IMR-90 (cell line): ENCODE results near the gene PTRHD1. TPM values are rescaled to one million over a fixed set of nuclear protein-coding genes. Genes with fewer than 3 reads are reported as not detected.

ENCODE experiments used
- ATAC-seq: fragments of 200-7000 bp; cut with Tn5 transposase; 2 replicates; pipeline ENCODE4 v1.9.1; 2020; ENCODE audit warnings: low read depth, mild to moderate bottlenecking, moderate library complexity
- BruUV-seq: library from RNA; stranded (reverse); fragments of 400-500 nt; replicated peaks from 2 replicates; lab custom pipeline; 2021; lab: Mats Ljungman, UMichigan
- CTCF ChIA-PET: fragments of 300-600 bp; formaldehyde crosslinking; extraction: SDS; loops from one replicate; lab custom pipeline; 2021; ENCODE audit warnings: antibody characterized with exemption; lab: Yijun Ruan, JAX
- POLR2A ChIA-PET: fragments of 300-600 bp; sonication (Branson Sonifier 250); formaldehyde crosslinking; loops from one replicate; lab custom pipeline; 2022; ENCODE audit warnings: antibody characterized with exemption; ENCODE audit not compliant: unreplicated experiment; lab: Charles Lee
- DNase-seq: peaks from one replicate; pipeline ENCODE4 v3.0.0; 2013
- H2AFZ ChIP-seq: replicated peaks from 2 replicates; pipeline ENCODE3; 2013; ENCODE audit warnings: low read length, mild to moderate bottlenecking; ENCODE audit not compliant: poor library complexity
- H2AK5ac ChIP-seq: 2 replicates; pipeline ENCODE4 v1.6.1; 2013; ENCODE audit warnings: low read depth, low read length, inconsistent platforms
- H2AK9ac ChIP-seq: replicated peaks from 2 replicates; pipeline ENCODE3; 2013; ENCODE audit warnings: mild to moderate bottlenecking, low read depth, low read length, moderate library complexity; ENCODE audit not compliant: poor library complexity
- H2BK120ac ChIP-seq: 2 replicates; pipeline ENCODE4 v1.6.1; 2013; ENCODE audit warnings: low read depth, low read length, inconsistent platforms
- H2BK15ac ChIP-seq: 3 replicates; pipeline ENCODE4 v1.6.1; 2013; ENCODE audit warnings: low read depth, low read length, inconsistent platforms
- H2BK20ac ChIP-seq: 2 replicates; pipeline ENCODE4 v1.6.1; 2013; ENCODE audit warnings: low read depth, mild to moderate bottlenecking, inconsistent platforms, low read length, moderate library complexity
- H2BK5ac ChIP-seq: 2 replicates; pipeline ENCODE4 v1.6.1; 2013; ENCODE audit warnings: mild to moderate bottlenecking, low read depth, low read length, inconsistent platforms; ENCODE audit not compliant: poor library complexity, severe bottlenecking
- H3K14ac ChIP-seq: replicated peaks from 2 replicates; pipeline ENCODE4 v1.6.1; 2013; ENCODE audit warnings: low read depth, low read length, inconsistent platforms
- H3K18ac ChIP-seq: 2 replicates; pipeline ENCODE4 v1.6.1; 2013; ENCODE audit warnings: low read depth, low read length, control low read depth
- H3K23ac ChIP-seq: 2 replicates; pipeline ENCODE4 v1.6.1; 2013; ENCODE audit warnings: low read depth, low read length, inconsistent platforms
- H3K27ac ChIP-seq: 2 replicates; pipeline ENCODE4 v1.5.1; 2013; ENCODE audit warnings: mild to moderate bottlenecking, control low read depth, low read length; ENCODE audit not compliant: insufficient read depth
- H3K27me3 ChIP-seq: 2 replicates; pipeline ENCODE4 v1.6.1; 2013; ENCODE audit warnings: low read length; ENCODE audit not compliant: control insufficient read depth, insufficient read depth
- H3K36me3 ChIP-seq: 2 replicates; pipeline ENCODE4 v1.6.1; 2013; ENCODE audit warnings: low read length, mixed read lengths; ENCODE audit not compliant: control insufficient read depth, insufficient read depth
- H3K4ac ChIP-seq: 2 replicates; pipeline ENCODE4 v1.6.1; 2013; ENCODE audit warnings: low read depth, low read length, inconsistent platforms
- H3K4me1 ChIP-seq: 2 replicates; pipeline ENCODE4 v1.6.1; 2013; ENCODE audit warnings: low read length, mixed read lengths; ENCODE audit not compliant: control insufficient read depth, insufficient read depth
- H3K4me2 ChIP-seq: 2 replicates; pipeline ENCODE4 v1.6.1; 2013; ENCODE audit warnings: low read depth, mild to moderate bottlenecking, control low read depth, low read length, moderate library complexity
- H3K4me3 ChIP-seq: 2 replicates; pipeline ENCODE4 v1.5.1; 2013; ENCODE audit warnings: low read depth, mild to moderate bottlenecking, control low read depth, low read length, moderate library complexity; ENCODE audit not compliant: insufficient read depth
- H3K56ac ChIP-seq: 2 replicates; pipeline ENCODE4 v1.6.1; 2013; ENCODE audit warnings: low read length, inconsistent platforms; ENCODE audit not compliant: insufficient read depth; ENCODE audit errors: extremely low read depth
- H3K79me1 ChIP-seq, 2 experiments: 2 replicates each; pipeline ENCODE4 v1.6.1; 2013; ENCODE audit warnings: low read length in 2 of 2, inconsistent platforms in 1 of 2, low read depth in 1 of 2
- H3K9ac ChIP-seq: 2 replicates; pipeline ENCODE4 v1.6.1; 2013; ENCODE audit warnings: low read depth, low read length, control low read depth
- H3K9me1 ChIP-seq: 2 replicates; pipeline ENCODE4 v1.6.1; 2013; ENCODE audit warnings: low read length, inconsistent platforms; ENCODE audit not compliant: insufficient read depth
- H3K9me3 ChIP-seq: 2 replicates; pipeline ENCODE4 v1.6.1; 2013; ENCODE audit warnings: low read length; ENCODE audit not compliant: control insufficient read depth, insufficient read depth
- H4K20me1 ChIP-seq: 2 replicates; pipeline ENCODE4 v1.6.1; 2013; ENCODE audit warnings: low read length, inconsistent platforms; ENCODE audit not compliant: insufficient read depth
- H4K5ac ChIP-seq: 2 replicates; pipeline ENCODE4 v1.6.1; 2013; ENCODE audit warnings: mild to moderate bottlenecking, low read depth, low read length, control low read depth
- H4K8ac ChIP-seq, 2 experiments: 2 replicates each; pipeline ENCODE4 v1.6.1; 2013; ENCODE audit warnings: low read depth in 2 of 2, low read length in 2 of 2, control low read depth in 1 of 2, inconsistent platforms in 1 of 2
- H4K91ac ChIP-seq: 2 replicates; pipeline ENCODE4 v1.6.1; 2013; ENCODE audit warnings: low read depth, low read length, inconsistent platforms; ENCODE audit not compliant: insufficient read depth
- CHD1 ChIP-seq: IDR thresholded peaks from 2 replicates; pipeline ENCODE4 v1.6.1; 2012; ENCODE audit warnings: low read depth, low read length, improper control_type of control experiment
- CTCF ChIP-seq: conservative IDR thresholded peaks from 2 replicates; pipeline ENCODE4 v1.5.1; 2012; ENCODE audit warnings: mild to moderate bottlenecking, low read depth, low read length, improper control_type of control experiment
- MAFK ChIP-seq: IDR thresholded peaks from 2 replicates; pipeline ENCODE4 v1.6.1; 2012; ENCODE audit warnings: low read depth, low read length, improper control_type of control experiment
- MXI1 ChIP-seq: IDR thresholded peaks from 2 replicates; pipeline ENCODE4 v1.6.1; 2012; ENCODE audit warnings: low read depth, mild to moderate bottlenecking, low read length, moderate library complexity, borderline replicate concordance
- WGBS, 2 experiments: methylation state at CpG; one replicate each; pipeline versions ENCODE4 v1.1.5 to v1.1.7; 2013; ENCODE audit warnings: missing lambda C conversion rate in 2 of 2; ENCODE audit not compliant: insufficient read length in 1 of 2; ENCODE audit errors: extremely low coverage in 2 of 2; 5-methylcytosine and 5-hydroxymethylcytosine counted together
- dilution Hi-C: fragments of 300-500 bp; cut with HindIII; formaldehyde crosslinking; loops from one replicate; pipeline ENCODE4 v1.14.3; 2018; ENCODE audit warnings: low sequenced_read_pairs; ENCODE audit not compliant: unreplicated experiment
- in situ Hi-C: fragments of 300-500 bp; cut with MboI; formaldehyde crosslinking; loops from 3 replicates; pipeline ENCODE4 v1.14.3; 2019; ENCODE audit warnings: low sequenced_read_pairs, inconsistent platforms, mixed read lengths
- intact Hi-C: fragments of 100-400 bp; cut with micrococcal nuclease; formaldehyde crosslinking; loops from 2 replicates; pipeline ENCODE4 v1.10.0; 2022
- polyA plus RNA-seq, 3 experiments: library from polyadenylated mRNA; depleted of rRNA; stranded (reverse); fragments of >200 nt; gene quantifications; 2 replicates each; pipeline ENCODE4 v1.2.3, GENCODE V29; 2012; ENCODE audit warnings: low replicate concordance in 1 of 3
- total RNA-seq: library from RNA; depleted of rRNA; stranded (reverse); fragments of >200 nt; gene quantifications from 2 replicates; pipeline ENCODE4 v1.2.3, GENCODE V29; 2012
- TF ChIP-seq, protein P1 (sequence below): fragments of 150-350 bp; IDR thresholded peaks from 2 replicates; pipeline ENCODE4 v1.6.1; 2016; ENCODE audit warnings: low read depth, mild to moderate bottlenecking, low read length, moderate library complexity, borderline replicate concordance

PTRHD1 gene
- total and polyA plus RNA-seq, 2 of the 4 experiments (the other 2 are of a cell fraction), result 11.7 to 30.9 TPM

- TF ChIP-seq CHD1 (no peak), MXI1 (no peak), CTCF (no peak), MAFK (no peak)
- TF ChIP-seq, protein P1, sequence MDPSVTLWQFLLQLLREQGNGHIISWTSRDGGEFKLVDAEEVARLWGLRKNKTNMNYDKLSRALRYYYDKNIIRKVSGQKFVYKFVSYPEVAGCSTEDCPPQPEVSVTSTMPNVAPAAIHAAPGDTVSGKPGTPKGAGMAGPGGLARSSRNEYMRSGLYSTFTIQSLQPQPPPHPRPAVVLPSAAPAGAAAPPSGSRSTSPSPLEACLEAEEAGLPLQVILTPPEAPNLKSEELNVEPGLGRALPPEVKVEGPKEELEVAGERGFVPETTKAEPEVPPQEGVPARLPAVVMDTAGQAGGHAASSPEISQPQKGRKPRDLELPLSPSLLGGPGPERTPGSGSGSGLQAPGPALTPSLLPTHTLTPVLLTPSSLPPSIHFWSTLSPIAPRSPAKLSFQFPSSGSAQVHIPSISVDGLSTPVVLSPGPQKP, result no peak
- ATAC-seq (no peak), DNase-seq (no peak)
- CTCF ChIA-PET, result interaction anchor here (0.7 to 1.2 kb wide), 6 partner anchors 16 to 419 kb away, joined by 3 to 5 read pairs (median 4); no protein-coding TSS in a partner anchor
- Histone ChIP-seq H3K4me3 (no peak overlapping the region), H3K4me1 (no peaks in the 10 kb centered on the region), H3K23ac (no peak overlapping the region), H4K5ac (no peak overlapping the region), H3K27me3 (no peaks in the 10 kb centered on the region), H3K9me3 (no peaks in the 10 kb centered on the region), H3K4ac (no peak overlapping the region), H2AK5ac (no peak overlapping the region), H3K27ac (no peak overlapping the region), H3K36me3 (peaks cover 13% of the 10 kb centered on the region; the same call in 1 of the 2 replicates), H2BK20ac (no peak overlapping the region), H3K14ac (no peak overlapping the region), H3K18ac (no peak overlapping the region), H3K79me1 (peaks cover 0 to 4% of the 10 kb centered on the region in 2 experiments; a peak in 1 of 4 replicates), H3K56ac (no peak overlapping the region), H2BK120ac (no peak overlapping the region), H2BK15ac (no peak overlapping the region), H4K91ac (no peak overlapping the region), H4K8ac (no peak overlapping the region), H2AFZ (no peak overlapping the region), H4K20me1 (0 out of 2 replicates have a peak, but pooled peaks cover 4% of the 10 kb centered on the region), H3K9me1 (no peaks in the 10 kb centered on the region), H2BK5ac (no peak overlapping the region), H3K9ac (no peak overlapping the region), H3K4me2 (no peak overlapping the region), H2AK9ac (peak overlapping the region; percentile 61)
- dilution Hi-C loops, result no loop called here
- WGBS, 2 experiments, result 84% methylated on average over 7 of the region's 17 CpGs; no CpG with 5 or more reads in 1 of the 2 experiments
- intact Hi-C loops, result loop anchor here (5.0 kb wide), 2 partner anchors 144 to 336 kb away; partner anchors contain the start of genes DNAJC27 and NCOA1
- POLR2A ChIA-PET, result no interaction called here
- in situ Hi-C loops, result loop anchor here (5.0 kb wide), 2 partner anchors 216 to 421 kb away; no protein-coding TSS in a partner anchor
- BruUV-seq, result no TSS peak
Measured at GRCh38 chr2:24828238-24828996, 35.2 kb upstream of the PTRHD1 start.
